ENCODE data around the gene NPRL2. TPM values are rescaled to one million over a fixed set of nuclear protein-coding genes. Genes with fewer than 3 reads are reported as not detected.

NPRL2 gene
- total and polyA plus RNA-seq, 2 of the 8 experiments (the other 6 are each of a cell fraction or from before 2014, with no cell fraction given), result 28.4 to 51.4 TPM

DNA sequence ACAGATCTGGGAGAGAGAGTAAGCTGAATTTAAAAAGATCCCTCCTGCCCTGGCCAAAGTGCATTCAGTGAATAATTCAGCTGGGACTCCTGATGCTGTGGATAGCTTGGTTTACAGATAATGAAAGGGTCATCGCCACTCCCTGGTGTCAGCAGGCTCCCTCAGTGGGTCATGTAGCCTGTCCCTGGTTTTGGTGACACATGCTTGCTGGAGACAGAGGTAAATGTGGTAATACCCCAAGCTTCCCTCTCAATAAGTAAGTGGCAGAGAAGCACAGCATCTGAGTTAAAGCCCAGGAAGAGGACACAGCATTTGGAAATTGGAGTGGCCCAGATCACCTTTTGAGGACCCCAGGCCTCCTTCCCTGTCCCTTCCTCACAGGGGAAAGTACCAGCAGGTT lies 6.9 kb upstream of the NPRL2 start (continued):
- TF ChIP-seq CTBP2 (IDR thresholded peaks at IDR 0.05; ENCODE audit: borderline replicate concordance, insufficient read depth, insufficient read length, low read length) (no peak), EGR1 (IDR thresholded peaks at IDR 0.05; ENCODE audit: borderline replicate concordance, low read depth, low read length) (no peak)
- TF ChIP-seq, protein P1, sequence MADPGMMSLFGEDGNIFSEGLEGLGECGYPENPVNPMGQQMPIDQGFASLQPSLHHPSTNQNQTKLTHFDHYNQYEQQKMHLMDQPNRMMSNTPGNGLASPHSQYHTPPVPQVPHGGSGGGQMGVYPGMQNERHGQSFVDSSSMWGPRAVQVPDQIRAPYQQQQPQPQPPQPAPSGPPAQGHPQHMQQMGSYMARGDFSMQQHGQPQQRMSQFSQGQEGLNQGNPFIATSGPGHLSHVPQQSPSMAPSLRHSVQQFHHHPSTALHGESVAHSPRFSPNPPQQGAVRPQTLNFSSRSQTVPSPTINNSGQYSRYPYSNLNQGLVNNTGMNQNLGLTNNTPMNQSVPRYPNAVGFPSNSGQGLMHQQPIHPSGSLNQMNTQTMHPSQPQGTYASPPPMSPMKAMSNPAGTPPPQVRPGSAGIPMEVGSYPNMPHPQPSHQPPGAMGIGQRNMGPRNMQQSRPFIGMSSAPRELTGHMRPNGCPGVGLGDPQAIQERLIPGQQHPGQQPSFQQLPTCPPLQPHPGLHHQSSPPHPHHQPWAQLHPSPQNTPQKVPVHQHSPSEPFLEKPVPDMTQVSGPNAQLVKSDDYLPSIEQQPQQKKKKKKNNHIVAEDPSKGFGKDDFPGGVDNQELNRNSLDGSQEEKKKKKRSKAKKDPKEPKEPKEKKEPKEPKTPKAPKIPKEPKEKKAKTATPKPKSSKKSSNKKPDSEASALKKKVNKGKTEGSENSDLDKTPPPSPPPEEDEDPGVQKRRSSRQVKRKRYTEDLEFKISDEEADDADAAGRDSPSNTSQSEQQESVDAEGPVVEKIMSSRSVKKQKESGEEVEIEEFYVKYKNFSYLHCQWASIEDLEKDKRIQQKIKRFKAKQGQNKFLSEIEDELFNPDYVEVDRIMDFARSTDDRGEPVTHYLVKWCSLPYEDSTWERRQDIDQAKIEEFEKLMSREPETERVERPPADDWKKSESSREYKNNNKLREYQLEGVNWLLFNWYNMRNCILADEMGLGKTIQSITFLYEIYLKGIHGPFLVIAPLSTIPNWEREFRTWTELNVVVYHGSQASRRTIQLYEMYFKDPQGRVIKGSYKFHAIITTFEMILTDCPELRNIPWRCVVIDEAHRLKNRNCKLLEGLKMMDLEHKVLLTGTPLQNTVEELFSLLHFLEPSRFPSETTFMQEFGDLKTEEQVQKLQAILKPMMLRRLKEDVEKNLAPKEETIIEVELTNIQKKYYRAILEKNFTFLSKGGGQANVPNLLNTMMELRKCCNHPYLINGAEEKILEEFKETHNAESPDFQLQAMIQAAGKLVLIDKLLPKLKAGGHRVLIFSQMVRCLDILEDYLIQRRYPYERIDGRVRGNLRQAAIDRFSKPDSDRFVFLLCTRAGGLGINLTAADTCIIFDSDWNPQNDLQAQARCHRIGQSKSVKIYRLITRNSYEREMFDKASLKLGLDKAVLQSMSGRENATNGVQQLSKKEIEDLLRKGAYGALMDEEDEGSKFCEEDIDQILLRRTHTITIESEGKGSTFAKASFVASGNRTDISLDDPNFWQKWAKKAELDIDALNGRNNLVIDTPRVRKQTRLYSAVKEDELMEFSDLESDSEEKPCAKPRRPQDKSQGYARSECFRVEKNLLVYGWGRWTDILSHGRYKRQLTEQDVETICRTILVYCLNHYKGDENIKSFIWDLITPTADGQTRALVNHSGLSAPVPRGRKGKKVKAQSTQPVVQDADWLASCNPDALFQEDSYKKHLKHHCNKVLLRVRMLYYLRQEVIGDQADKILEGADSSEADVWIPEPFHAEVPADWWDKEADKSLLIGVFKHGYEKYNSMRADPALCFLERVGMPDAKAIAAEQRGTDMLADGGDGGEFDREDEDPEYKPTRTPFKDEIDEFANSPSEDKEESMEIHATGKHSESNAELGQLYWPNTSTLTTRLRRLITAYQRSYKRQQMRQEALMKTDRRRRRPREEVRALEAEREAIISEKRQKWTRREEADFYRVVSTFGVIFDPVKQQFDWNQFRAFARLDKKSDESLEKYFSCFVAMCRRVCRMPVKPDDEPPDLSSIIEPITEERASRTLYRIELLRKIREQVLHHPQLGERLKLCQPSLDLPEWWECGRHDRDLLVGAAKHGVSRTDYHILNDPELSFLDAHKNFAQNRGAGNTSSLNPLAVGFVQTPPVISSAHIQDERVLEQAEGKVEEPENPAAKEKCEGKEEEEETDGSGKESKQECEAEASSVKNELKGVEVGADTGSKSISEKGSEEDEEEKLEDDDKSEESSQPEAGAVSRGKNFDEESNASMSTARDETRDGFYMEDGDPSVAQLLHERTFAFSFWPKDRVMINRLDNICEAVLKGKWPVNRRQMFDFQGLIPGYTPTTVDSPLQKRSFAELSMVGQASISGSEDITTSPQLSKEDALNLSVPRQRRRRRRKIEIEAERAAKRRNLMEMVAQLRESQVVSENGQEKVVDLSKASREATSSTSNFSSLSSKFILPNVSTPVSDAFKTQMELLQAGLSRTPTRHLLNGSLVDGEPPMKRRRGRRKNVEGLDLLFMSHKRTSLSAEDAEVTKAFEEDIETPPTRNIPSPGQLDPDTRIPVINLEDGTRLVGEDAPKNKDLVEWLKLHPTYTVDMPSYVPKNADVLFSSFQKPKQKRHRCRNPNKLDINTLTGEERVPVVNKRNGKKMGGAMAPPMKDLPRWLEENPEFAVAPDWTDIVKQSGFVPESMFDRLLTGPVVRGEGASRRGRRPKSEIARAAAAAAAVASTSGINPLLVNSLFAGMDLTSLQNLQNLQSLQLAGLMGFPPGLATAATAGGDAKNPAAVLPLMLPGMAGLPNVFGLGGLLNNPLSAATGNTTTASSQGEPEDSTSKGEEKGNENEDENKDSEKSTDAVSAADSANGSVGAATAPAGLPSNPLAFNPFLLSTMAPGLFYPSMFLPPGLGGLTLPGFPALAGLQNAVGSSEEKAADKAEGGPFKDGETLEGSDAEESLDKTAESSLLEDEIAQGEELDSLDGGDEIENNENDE (IDR thresholded peaks at IDR 0.05; ENCODE audit: insufficient replicate concordance, low read length), result no peak

Measured in H1 (cell line).